Natural killer cell (primary cell): ENCODE results near the gene DPEP2NB. TPM values are rescaled to one million over a fixed set of nuclear protein-coding genes. Genes with fewer than 3 reads are reported as not detected.
A peak's percentile ranks its signal among the peaks of the same experiment; 100 is the strongest.

ENCODE experiments used
- ATAC-seq, 3 donors: fragments of 150-1000 bp in 2 of 3; fragments of 200-7000 bp in 1 of 3; cut with Tn5 transposase; 1 replicate in 1 of 3; 2 replicates in 2 of 3; pipeline ENCODE4 v1.10.0; 2021; ENCODE audit warnings: mild to moderate bottlenecking in 2 of 3, moderate library complexity in 2 of 3
- DNase-seq, 2 donors: peaks; one replicate each; pipeline versions ENCODE4 v3.0.0 to v3.0.0-alpha.2; 2013 to 2021; ENCODE audit warnings: mixed read lengths in 1 of 2
- H3K27ac ChIP-seq: one replicate; pipeline ENCODE4 v1.5.1; 2013; ENCODE audit warnings: mild to moderate bottlenecking, low read length
- H3K27me3 ChIP-seq: one replicate; pipeline ENCODE4 v1.6.1; 2013; ENCODE audit warnings: low read length; ENCODE audit not compliant: control insufficient read depth, insufficient read depth
- H3K36me3 ChIP-seq: one replicate; pipeline ENCODE4 v1.6.1; 2013; ENCODE audit warnings: low read length; ENCODE audit not compliant: control insufficient read depth, insufficient read depth
- H3K4me1 ChIP-seq: one replicate; pipeline ENCODE4 v1.6.1; 2013; ENCODE audit warnings: low read length; ENCODE audit not compliant: control insufficient read depth, insufficient read depth
- H3K4me3 ChIP-seq: one replicate; pipeline ENCODE4 v1.5.1; 2013; ENCODE audit warnings: low read length
- H3K9me3 ChIP-seq: one replicate; pipeline ENCODE4 v1.6.1; 2013; ENCODE audit warnings: low read length; ENCODE audit not compliant: control insufficient read depth, insufficient read depth
- H3K27ac Mint-ChIP-seq, 2 donors: one replicate each; pipeline ENCODE4 v1.8.0; 2022; ENCODE audit warnings: mild to moderate bottlenecking in 2 of 2, mixed read lengths in 2 of 2, moderate library complexity in 1 of 2
- H3K27me3 Mint-ChIP-seq, 2 donors: one replicate each; pipeline ENCODE4 v1.8.0; 2022; ENCODE audit warnings: low read depth in 2 of 2, mixed read lengths in 2 of 2
- H3K36me3 Mint-ChIP-seq: one replicate; pipeline ENCODE4 v1.8.0; 2022; ENCODE audit warnings: mixed read lengths
- H3K4me1 Mint-ChIP-seq, 2 donors: one replicate each; pipeline ENCODE4 v1.8.0; 2022; ENCODE audit warnings: mixed read lengths in 2 of 2
- H3K4me3 Mint-ChIP-seq: one replicate; pipeline ENCODE4 v1.8.0; 2022; ENCODE audit warnings: mild to moderate bottlenecking, moderate library complexity, mixed read lengths
- H3K9me3 Mint-ChIP-seq, 2 donors: one replicate each; pipeline ENCODE4 v1.8.0; 2022; ENCODE audit warnings: mixed read lengths in 2 of 2
- CTCF ChIP-seq: fragments of 200-600 bp; IDR thresholded peaks from one replicate; pipeline ENCODE4 v1.8.0; 2022; ENCODE audit warnings: antibody characterized with exemption
- WGBS: methylation state at CpG from one replicate; pipeline ENCODE4 v1.1.7; 2013; ENCODE audit warnings: missing lambda C conversion rate; ENCODE audit not compliant: insufficient coverage; 5-methylcytosine and 5-hydroxymethylcytosine counted together
- intact Hi-C: fragments of 100-400 bp; cut with micrococcal nuclease; formaldehyde crosslinking; loops from one replicate; pipeline ENCODE4 v1.14.2; 2022
- total RNA-seq, 4 donors: library from RNA; stranded (reverse); fragments of 120-200 nt in 1 of 4; gene quantifications; one replicate each; pipeline versions ENCODE4 v1.2.3 to v1.2.4, GENCODE V29; 2013 to 2022

The DPEP2NB gene
- total RNA-seq, 3 donors from 2014 or later (not counting 1 experiment from before 2014, with no cell fraction given) = not detected

- Histone ChIP-seq H3K27me3 (no peaks in the 10 kb centered on the region), H3K36me3 (no peaks in the 10 kb centered on the region), H3K9me3 (no peaks in the 10 kb centered on the region), H3K4me1 (peaks cover 27% of the 10 kb centered on the region), H3K27ac (peak overlapping the region; percentile 68), H3K4me3 (peak overlapping the region; percentile 80)
- H3K4me3 Mint-ChIP-seq = peak overlapping the region; percentile 90
- no peaks in the 10 kb centered on the region for H3K36me3 Mint-ChIP-seq
- no peak for TF ChIP-seq CTCF
- H3K4me1 Mint-ChIP-seq = peaks cover 17 to 22% of the 10 kb centered on the region in 2 donors
- no peaks in the 10 kb centered on the region for H3K9me3 Mint-ChIP-seq
- ATAC-seq (peak; percentile 6 to 30 (median 16)), DNase-seq (peak in 1 of 2 donors; percentile 61)
- WGBS = 60% methylated on average over 31 of the region's 40 CpGs
- H3K27ac Mint-ChIP-seq = peak overlapping the region; percentile 77 to 89
- intact Hi-C loops = loop anchor here (2.0 kb wide), 2 partner anchors 15 to 35 kb away; no protein-coding TSS in a partner anchor
- no peaks in the 10 kb centered on the region for H3K27me3 Mint-ChIP-seq
These were observed 46.3 kb downstream of the DPEP2NB start for GRCh38 chr16:67969254-67970039.

GRCh38 chr16:67968400-67969253, 47.1 kb downstream of the DPEP2NB start, which contains the start of gene SLC12A4:
SLC12A4 (minus strand) TSS chr16:67968637; CDS start chr16:67968553, 84 bp downstream.
- Histone ChIP-seq H3K27ac (peak within 1 kb of the TSS; percentile 68), H3K27me3 (no peaks in the 10 kb centered on the region), H3K4me3 (peak within 1 kb of the TSS; percentile 80), H3K9me3 (no peaks in the 10 kb centered on the region), H3K4me1 (peaks cover 27% of the 10 kb centered on the region), H3K36me3 (no peaks in the 10 kb centered on the region)
- DNase-seq (peak; percentile 86 to 91), ATAC-seq (peak; percentile 90 to 95 (median 91))
- TF ChIP-seq CTCF = no peak
- Mint-ChIP-seq H3K27ac (peak within 1 kb of the TSS; percentile 77 to 89), H3K4me1 (peaks cover 17 to 22% of the 10 kb centered on the region in 2 donors), H3K36me3 (no peaks in the 10 kb centered on the region), H3K27me3 (no peaks in the 10 kb centered on the region), H3K4me3 (peak within 1 kb of the TSS; percentile 96), H3K9me3 (no peaks in the 10 kb centered on the region)
- intact Hi-C loops = loop anchor here (2.0 kb wide), 2 partner anchors 16 to 34 kb away; no protein-coding TSS in a partner anchor
- WGBS = under 1% methylated on average over 78 of the region's 78 CpGs

- WGBS = under 1% methylated on average over 45 of the region's 45 CpGs
- Mint-ChIP-seq H3K27me3 (no peaks in the 10 kb centered on the region), H3K9me3 (no peaks in the 10 kb centered on the region), H3K36me3 (no peaks in the 10 kb centered on the region), H3K4me3 (peak overlapping the region; percentile 96), H3K4me1 (peaks cover 19 to 23% of the 10 kb centered on the region in 2 donors), H3K27ac (peak overlapping the region; percentile 73 to 89)
- no peak for TF ChIP-seq CTCF
- Histone ChIP-seq H3K9me3 (no peaks in the 10 kb centered on the region), H3K4me3 (peak overlapping the region; percentile 80), H3K27ac (no peak overlapping the region), H3K27me3 (no peaks in the 10 kb centered on the region), H3K36me3 (peaks cover 2% of the 10 kb centered on the region), H3K4me1 (peaks cover 27% of the 10 kb centered on the region)
- intact Hi-C loops = loop anchor here (2.0 kb wide), 2 partner anchors 17 to 33 kb away; no protein-coding TSS in a partner anchor
- ATAC-seq (peak; percentile 11 to 16 (median 13)), DNase-seq (peak; percentile 37 to 54)
These were observed 47.7 kb downstream of the DPEP2NB start for GRCh38 chr16:67967958-67968399.
